Upper lobe of left lung (tissue), 6 donors: Measurements from ENCODE around the gene LCN15. TPM values are rescaled to one million over a fixed set of nuclear protein-coding genes. Genes with fewer than 3 reads are reported as not detected.

Experiments used
- ATAC-seq, 2 donors: fragments of 200-7000 bp; cut with Tn5 transposase; one replicate each; pipeline ENCODE4 v1.9.1; 2022; ENCODE audit warnings: mild to moderate bottlenecking in 2 of 2, moderate library complexity in 2 of 2; ENCODE audit not compliant: low FRiP score in 2 of 2
- DNase-seq, 2 donors: peaks; one replicate each; pipeline ENCODE4 v3.0.0-alpha.2; 2019 to 2020
- H3K27ac ChIP-seq, 4 donors: fragments of 200-600 bp; sonication (generic); one replicate each; pipeline ENCODE4 v1.5.1; 2016 to 2019
- H3K27me3 ChIP-seq, 4 donors: fragments of 200-600 bp; sonication (generic); one replicate each; pipeline ENCODE4 v1.5.1; 2017 to 2019
- H3K36me3 ChIP-seq, 4 donors: fragments of 200-600 bp; sonication (generic); one replicate each; pipeline ENCODE4 v1.5.1; 2016 to 2019
- H3K4me1 ChIP-seq, 4 donors: fragments of 200-600 bp; sonication (generic); one replicate each; pipeline ENCODE4 v1.5.1; 2018 to 2019
- H3K4me3 ChIP-seq, 4 donors: fragments of 200-600 bp; sonication (generic); one replicate each; pipeline ENCODE4 v1.5.1; 2017 to 2019; ENCODE audit warnings: mild to moderate bottlenecking in 2 of 4, moderate library complexity in 1 of 4
- H3K9me3 ChIP-seq, 4 donors: fragments of 200-600 bp; sonication (generic); one replicate each; pipeline ENCODE4 v1.5.1; 2018 to 2019
- CTCF ChIP-seq, 6 experiments: fragments of 450-650 bp in 4 of 6; fragments of 200-600 bp in 2 of 6; sonication (generic) in 2 of 6; IDR thresholded peaks; one replicate each; pipeline ENCODE4 v1.5.1; 2016 to 2019; ENCODE audit warnings: antibody characterized with exemption in 6 of 6
- EP300 ChIP-seq, 4 donors: sonication (generic); formaldehyde crosslinking; IDR thresholded peaks; one replicate each; pipeline ENCODE4 v1.5.1; 2017; ENCODE audit warnings: antibody characterized with exemption in 4 of 4, control low read depth in 2 of 4
- POLR2A ChIP-seq, 4 donors: fragments of 450-650 bp; IDR thresholded peaks; one replicate each; pipeline ENCODE4 v1.5.1; 2016 to 2017; ENCODE audit warnings: antibody characterized with exemption in 4 of 4, mild to moderate bottlenecking in 2 of 4
- POLR2AphosphoS5 ChIP-seq, 2 donors: sonication (generic); formaldehyde crosslinking; IDR thresholded peaks; one replicate each; pipeline ENCODE4 v1.5.1; 2017; ENCODE audit warnings: antibody characterized with exemption in 2 of 2
- WGBS, 2 donors: methylation state at CpG; one replicate each; pipeline ENCODE4 v1.1.5; 2017 to 2018; 5-methylcytosine and 5-hydroxymethylcytosine counted together
- total RNA-seq, 6 donors: library from RNA; depleted of rRNA in 4 of 6; stranded (reverse); fragments of >200 nt in 4 of 6; gene quantifications; one replicate each; pipeline versions ENCODE4 v1.1.0 to v1.2.1, GENCODE V29; 2016 to 2021
- donor health status: DM: no; HTN: no; CAD: no; lungs with moderate emphysema.
- donor health status: DM: no; HTN: yes; CAD: no; lungs with severe emphysema.

LCN15 gene
- total RNA-seq, 6 donors from 2014 or later = 0.23 TPM; not detected in 5

GRCh38 chr9:136748201-136748600, 16.1 kb downstream of the LCN15 start, which contains the start of gene LCN6:
Gene LCN6, minus strand, starts transcription at chr9:136748525. Its CDS starts 42 bp downstream, at chr9:136748483.
- no peaks in the 10 kb centered on the region for H3K27me3 ChIP-seq
- H3K36me3 ChIP-seq = no peaks in the 10 kb centered on the region
- WGBS, 2 donors = 86 to 88% methylated on average over 1 to 6 of the region's 8 CpGs
- DNase-seq (peak in 1 of 2 donors; percentile 54), ATAC-seq (no peak)
- no peak within 1 kb of the TSS for H3K4me3 ChIP-seq
- peak within 1 kb of the TSS in 1 of 4 donors; percentile 24 for H3K27ac ChIP-seq
- H3K9me3 ChIP-seq = peaks cover 0 to 8% (median 0%) of the 10 kb centered on the region in 4 donors
- TF ChIP-seq POLR2A (IDR thresholded peaks at IDR 0.05) (no peak), POLR2AphosphoS5 (IDR thresholded peaks at IDR 0.05) (no peak), EP300 (IDR thresholded peaks at IDR 0.05) (no peak), CTCF (IDR thresholded peaks at IDR 0.05) (no peak)
- peaks cover 0 to 11% (median 4%) of the 10 kb centered on the region in 4 donors for H3K4me1 ChIP-seq

GRCh38 chr9:136747161-136748060, 16.9 kb downstream of the LCN15 start:
- DNase-seq (peak in 1 of 2 donors; percentile 53), ATAC-seq (no peak)
- H3K27ac ChIP-seq = no peak overlapping the region
- peaks cover 0 to 5% (median 0%) of the 10 kb centered on the region in 4 donors for H3K9me3 ChIP-seq
- TF ChIP-seq CTCF (IDR thresholded peaks at IDR 0.05) (no peak), EP300 (IDR thresholded peaks at IDR 0.05) (no peak), POLR2AphosphoS5 (IDR thresholded peaks at IDR 0.05) (no peak), POLR2A (IDR thresholded peaks at IDR 0.05) (no peak)
- peaks cover 0 to 15% (median 8%) of the 10 kb centered on the region in 4 donors for H3K4me1 ChIP-seq
- peaks cover 0 to 7% (median 2%) of the 10 kb centered on the region in 4 donors for H3K27me3 ChIP-seq
- H3K36me3 ChIP-seq = no peaks in the 10 kb centered on the region
- WGBS, 2 donors = 90 to 91% methylated on average over 22 of the region's 22 CpGs
- no peak overlapping the region for H3K4me3 ChIP-seq

GRCh38 chr9:136746621-136747020, 17.7 kb downstream of the LCN15 start:
- no peak for ATAC-seq

GRCh38 chr9:136746155-136746490, 18.2 kb downstream of the LCN15 start:
- no peak overlapping the region for H3K27ac ChIP-seq
- DNase-seq (no peak), ATAC-seq (no peak)
- peak overlapping the region in 1 of 4 donors; percentile 29 for H3K4me3 ChIP-seq
- no peaks in the 10 kb centered on the region for H3K36me3 ChIP-seq
- TF ChIP-seq POLR2A (IDR thresholded peaks at IDR 0.05) (no peak), POLR2AphosphoS5 (IDR thresholded peaks at IDR 0.05) (no peak), CTCF (IDR thresholded peaks at IDR 0.05) (no peak), EP300 (IDR thresholded peaks at IDR 0.05) (no peak)
- H3K4me1 ChIP-seq = peaks cover under 1 to 28% (median 21%) of the 10 kb centered on the region in 4 donors
- H3K9me3 ChIP-seq = no peaks in the 10 kb centered on the region
- H3K27me3 ChIP-seq = peaks cover 0 to 20% (median 11%) of the 10 kb centered on the region in 4 donors
- 47 to 51% methylated on average over 12 to 16 of the region's 22 CpGs for WGBS, 2 donors

More at GRCh38 chr9:136746621-136747020, 17.7 kb downstream of the LCN15 start:
- peak overlapping the region in 1 of 4 donors; percentile 27 for H3K27ac ChIP-seq
- peaks cover 0 to 23% (median 16%) of the 10 kb centered on the region in 4 donors for H3K4me1 ChIP-seq
- peaks cover 0 to 15% (median 9%) of the 10 kb centered on the region in 4 donors for H3K27me3 ChIP-seq
- peak in 1 of 2 donors; percentile 71 for DNase-seq
- TF ChIP-seq CTCF (IDR thresholded peaks at IDR 0.05) (no peak), EP300 (IDR thresholded peaks at IDR 0.05) (no peak), POLR2AphosphoS5 (IDR thresholded peaks at IDR 0.05) (no peak), POLR2A (IDR thresholded peaks at IDR 0.05) (no peak)
- WGBS, 2 donors = 93% methylated on average over 13 of the region's 18 CpGs; no CpG with 5 or more reads in 1 of the 2 donors
- no peak overlapping the region for H3K4me3 ChIP-seq
- no peaks in the 10 kb centered on the region for H3K36me3 ChIP-seq
- peaks cover 0 to under 1% (median 0%) of the 10 kb centered on the region in 4 donors for H3K9me3 ChIP-seq
